ENCODE measurements around the gene RDH13.

DNA sequence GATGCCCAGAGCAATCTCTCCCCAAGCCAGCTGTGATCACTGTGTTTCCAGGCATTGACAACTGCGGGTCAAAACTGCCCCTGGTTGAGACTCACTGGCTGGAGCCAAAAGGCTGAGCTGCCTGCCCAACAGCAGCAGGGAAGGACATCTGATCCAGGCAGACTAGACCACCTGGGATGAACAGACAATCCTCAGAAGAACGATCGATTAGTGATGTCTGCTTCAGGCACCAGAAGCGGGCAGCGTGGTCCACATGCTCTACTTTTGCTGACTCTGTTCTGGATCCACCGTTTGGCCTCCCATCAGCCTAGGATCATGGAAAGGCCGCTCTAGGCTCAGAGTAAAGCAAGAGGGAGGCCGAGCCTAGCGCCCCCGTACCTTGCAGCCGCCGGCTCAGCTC lies 15.0 kb downstream of the RDH13 start:
- no peak for TF ChIP-seq GATA2 (IDR thresholded peaks at IDR 0.05; ENCODE audit: low read depth, low read length)
- no peak for TF ChIP-seq GATA3 (IDR thresholded peaks at IDR 0.05; ENCODE audit: low read depth, low read length)
